HG03066 (cell line): ENCODE measurements around the gene MOB3A.

Source experiments
- ATAC-seq: cut with Tn5 transposase; IDR thresholded peaks from one replicate; pipeline ENCODE4 v1.9.1; 2021; ENCODE audit warnings: low read depth; ENCODE audit not compliant: unreplicated experiment

MOB3A gene

DNA sequence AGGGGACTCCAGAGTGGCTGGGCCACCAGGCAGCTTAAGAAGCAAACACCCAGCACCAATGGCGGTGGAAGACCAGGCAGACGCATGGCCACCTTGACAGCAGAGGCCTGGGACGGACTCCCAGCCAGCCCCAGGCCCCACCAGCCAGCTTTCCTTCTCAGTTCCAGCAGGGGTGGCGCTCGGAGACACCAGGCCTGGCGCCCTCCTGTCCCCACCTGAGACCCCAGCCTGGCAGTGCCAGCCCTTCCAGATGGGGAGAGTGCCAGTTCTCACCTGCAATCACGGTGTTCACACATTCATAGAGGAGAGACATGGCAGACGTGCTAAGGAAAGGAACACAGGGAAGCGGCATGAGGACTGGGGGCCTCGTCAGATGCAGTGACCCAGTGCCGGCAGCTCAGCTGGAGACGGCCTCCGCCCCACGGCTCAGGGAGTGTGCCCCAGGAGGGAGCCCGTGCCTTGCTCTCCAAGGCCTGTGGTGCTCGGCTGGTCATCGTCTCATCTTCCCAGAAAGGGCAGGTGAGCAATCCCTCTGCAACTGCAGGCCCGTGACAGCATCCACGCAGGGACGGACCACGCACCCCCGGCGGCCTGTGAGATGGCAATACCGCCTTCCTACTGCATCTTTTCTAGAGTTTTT is 30.9 kb upstream of the MOB3A start:
- ATAC-seq: no peak

- ATAC-seq: no peak
These were observed 27.7 kb upstream of the MOB3A start for GRCh38 chr19:2123682-2124387.

- no peak for ATAC-seq
These were observed 26.9 kb upstream of the MOB3A start for GRCh38 chr19:2122982-2123381.

DNA sequence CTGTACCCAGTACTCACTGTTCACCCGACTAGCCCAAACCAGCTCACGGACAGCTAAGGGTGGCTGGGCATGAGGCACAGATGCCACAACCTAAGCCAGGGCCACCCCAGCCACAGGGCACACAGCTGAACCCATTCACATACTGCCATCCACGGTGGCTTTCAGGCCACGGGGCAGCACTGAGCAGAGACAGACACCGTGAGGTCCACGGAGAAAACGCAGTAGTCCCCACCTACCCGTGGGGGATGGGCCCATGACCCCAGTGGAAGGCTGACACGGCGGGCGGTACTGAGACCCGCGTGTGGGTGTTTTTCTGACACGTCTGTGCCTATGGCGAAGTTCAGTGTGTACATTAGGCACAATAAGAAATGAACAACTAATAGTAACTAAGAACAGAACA is 26.1 kb upstream of the MOB3A start:
- ATAC-seq: no peak

DNA sequence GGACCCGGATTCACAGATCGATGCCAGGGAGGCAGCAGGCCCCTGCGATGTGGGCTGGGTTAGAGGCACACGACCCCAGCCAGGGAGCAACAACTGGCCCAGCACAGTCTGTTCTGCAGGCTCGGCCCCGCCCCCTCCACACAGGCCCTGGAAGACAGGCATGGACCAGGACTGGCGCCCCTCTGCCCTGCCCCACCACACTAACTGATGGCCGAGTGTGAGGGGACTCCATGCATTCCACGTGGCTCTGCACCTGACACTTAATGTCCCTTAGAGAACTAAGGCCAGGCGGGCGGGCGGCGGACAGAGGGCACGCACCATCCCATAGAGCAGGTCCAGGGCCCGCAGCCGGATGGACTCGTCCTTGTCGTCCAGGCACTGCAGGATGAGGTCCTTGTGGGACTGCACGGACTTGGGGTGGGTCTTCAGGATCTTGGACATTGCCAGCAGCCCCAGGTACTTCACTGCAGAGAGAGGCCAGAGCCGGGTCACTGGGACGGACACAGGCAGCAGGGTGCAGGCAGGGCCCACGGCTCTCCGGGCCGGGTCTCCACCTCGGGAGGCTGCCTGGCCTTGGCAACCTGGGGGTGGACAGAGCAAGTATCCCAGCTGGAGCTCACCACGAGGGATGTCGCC is 25.4 kb upstream of the MOB3A start:
- no peak for ATAC-seq

DNA sequence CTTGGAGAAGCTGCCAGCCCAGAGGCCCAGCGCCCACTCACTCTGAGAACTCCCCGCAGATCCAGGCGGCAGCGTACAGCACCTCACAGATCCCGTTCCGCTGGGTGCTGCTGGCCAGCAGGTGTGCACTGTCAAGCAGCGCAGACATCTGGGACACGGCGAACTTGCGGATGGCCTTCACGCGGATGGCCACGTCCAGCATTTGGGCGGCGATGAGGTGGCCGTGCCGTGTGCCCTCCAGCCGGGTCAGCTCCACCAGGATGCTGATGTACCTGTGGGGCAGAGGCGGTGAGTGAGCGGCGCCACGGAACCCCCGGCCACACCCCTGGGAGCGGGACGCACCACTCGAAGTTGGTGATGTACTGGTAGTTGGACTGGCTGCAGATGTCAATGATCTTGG is 24.7 kb upstream of the MOB3A start:
- ATAC-seq: no peak

GRCh38 chr19:2119921-2120785 is 24.0 kb upstream of the MOB3A start:
- ATAC-seq: no peak

GRCh38 chr19:2118438-2118837 is 22.3 kb upstream of the MOB3A start:
- ATAC-seq: no peak

DNA sequence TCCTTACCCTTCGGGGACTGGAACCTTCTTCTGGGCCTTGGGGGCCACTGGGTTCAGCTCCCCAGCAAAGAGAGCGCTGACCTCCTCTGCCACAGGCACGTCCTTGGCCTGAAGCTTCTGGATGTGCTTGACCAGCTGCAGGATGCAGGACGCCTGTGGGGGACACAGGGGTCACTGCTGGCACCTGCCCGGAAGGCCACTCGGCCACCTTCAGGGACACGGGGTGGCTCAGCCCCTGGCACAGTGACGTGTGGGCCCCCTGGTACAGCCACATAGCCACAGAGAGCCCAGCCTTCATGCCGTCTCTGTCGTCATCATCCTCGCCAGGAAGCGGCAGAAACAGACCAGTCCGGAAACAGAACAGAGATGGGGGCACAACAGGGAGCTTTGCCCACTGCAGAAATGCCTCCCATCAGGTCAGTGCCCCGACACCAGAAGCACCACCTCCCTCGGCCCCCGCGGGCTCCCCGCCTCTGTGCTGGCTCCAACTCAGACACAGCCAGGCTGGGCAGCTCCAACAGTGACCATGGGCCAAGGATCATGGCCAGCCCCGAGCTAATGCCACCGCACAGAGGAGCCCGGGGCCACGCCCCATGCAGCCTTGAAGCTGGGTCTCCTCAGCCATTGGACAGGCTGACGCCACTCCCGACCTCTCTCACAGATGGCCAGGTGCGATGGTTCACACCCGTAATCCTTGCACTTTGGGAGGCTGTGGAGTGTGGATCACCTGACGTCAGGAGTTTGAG is 21.3 kb upstream of the MOB3A start:
- ATAC-seq: no peak

DNA sequence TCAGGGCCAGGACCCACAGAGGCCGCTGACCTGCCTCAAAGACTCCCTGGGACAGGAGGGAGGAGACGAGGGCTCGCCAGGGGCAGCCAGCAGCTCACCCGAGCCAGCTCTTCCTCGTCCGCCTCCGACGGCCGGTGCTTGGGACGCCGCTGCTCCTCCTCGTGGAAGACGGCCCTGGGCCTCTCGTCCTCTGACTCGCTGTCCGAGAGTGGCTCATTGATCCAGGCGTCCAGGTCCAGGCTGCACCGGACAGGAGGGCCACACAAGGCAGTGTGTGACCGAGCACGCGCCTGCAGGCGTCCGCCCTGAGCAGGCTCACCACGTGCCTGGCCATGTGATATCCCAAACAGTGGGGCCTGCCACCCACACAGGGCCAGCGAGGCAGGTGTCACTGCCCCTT is 20.4 kb upstream of the MOB3A start:
- no peak for ATAC-seq

GRCh38 chr19:2115911-2116426 is 19.8 kb upstream of the MOB3A start:
- ATAC-seq: no peak

DNA sequence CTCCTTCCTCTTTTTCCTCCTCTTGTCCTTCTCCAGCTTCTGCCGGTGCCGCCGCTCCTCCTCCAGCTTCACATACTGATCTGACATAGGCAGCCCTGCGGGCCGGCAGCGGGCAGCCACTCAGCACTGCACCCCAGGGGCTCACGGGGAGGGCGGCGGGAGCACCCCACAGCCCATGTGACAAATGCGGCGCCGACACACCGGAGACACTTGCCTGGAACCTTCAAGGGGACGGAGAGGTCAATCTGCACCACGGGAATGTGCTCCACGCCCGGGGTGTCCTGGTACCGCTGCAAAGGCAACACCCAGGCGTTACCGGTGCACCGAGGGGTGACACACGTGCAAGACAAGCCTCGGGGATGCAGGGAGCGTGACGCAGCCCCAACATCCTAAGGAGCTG is 19.2 kb upstream of the MOB3A start:
- ATAC-seq: no peak

DNA sequence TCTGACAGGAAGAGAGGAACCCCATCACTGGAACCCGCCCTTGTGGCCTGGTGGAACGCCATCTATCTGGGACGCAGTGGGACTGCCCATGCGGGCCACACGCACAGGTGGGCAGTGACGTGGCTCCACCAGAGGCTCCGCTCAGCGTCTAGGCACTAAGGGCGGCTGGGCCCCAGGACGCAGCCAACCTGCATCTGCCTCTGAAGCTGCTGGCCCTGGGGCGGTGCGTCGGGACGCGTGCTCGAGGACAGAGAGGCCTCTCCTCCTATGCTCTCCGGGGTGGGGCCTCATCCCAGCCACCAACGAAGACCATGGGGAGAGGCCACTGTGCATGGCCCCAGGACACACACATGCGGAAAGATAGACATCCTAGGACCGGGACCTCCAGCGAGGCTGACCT is 18.7 kb upstream of the MOB3A start:
- no peak for ATAC-seq

DNA sequence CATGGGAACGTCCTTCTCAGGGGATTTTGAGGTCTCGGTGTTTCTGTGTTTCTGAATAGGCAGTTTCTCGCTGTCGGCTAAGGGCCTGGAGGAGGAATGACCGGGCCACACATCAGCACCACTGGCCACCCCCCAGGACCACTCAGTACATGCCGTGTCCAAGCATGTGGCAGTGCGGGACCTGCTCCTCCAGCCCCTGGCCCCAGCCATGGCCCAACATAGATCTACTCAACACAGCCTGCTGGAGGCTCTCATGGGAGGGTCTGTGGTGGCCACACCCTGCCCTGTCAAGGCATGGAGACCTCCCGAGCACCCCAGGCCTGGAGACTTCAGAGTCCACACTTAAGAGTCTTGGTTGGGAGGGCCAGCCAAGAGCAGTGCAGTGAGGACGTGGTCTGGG is 18.1 kb upstream of the MOB3A start:
- no peak for ATAC-seq

GRCh38 chr19:2113439-2114211 is 17.5 kb upstream of the MOB3A start:
- ATAC-seq: no peak

DNA sequence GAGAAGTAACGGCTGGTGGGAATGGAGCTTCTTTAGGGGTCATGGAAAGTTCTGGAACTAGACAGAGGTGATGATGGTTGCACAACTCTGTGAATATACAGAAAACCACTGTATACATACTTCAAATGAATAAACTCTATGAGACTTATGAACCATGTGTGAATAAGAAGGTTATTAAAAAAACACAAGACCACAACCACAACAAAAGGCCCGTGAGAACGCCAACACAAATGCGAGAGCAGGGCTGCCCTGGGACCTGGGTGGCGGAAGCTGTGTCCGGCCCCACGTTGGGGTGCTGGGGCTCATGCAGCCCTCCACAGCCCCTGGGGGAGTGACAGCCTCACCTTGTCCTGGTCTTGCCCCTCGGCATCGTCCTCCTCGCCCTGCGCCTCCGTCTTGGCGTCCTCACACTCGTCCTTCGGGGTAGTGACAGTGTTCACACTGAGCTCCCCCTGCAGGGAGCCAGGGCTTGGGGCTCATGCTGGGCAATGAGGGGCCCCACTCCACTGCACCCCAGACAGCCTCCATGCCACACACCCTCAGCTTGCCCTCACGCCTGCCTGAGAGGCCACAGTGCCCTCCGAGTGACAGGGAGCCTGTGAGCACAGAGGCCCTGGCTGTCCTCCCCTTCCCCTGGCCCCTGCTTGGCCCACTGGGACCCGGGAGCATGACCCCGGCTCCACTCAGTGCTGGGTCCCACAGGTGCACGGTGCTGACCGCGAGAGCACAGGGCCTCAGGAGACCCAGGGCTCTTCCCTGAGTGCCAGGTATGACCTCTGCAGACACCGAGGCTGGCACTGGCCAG is 16.6 kb upstream of the MOB3A start:
- no peak for ATAC-seq

DNA sequence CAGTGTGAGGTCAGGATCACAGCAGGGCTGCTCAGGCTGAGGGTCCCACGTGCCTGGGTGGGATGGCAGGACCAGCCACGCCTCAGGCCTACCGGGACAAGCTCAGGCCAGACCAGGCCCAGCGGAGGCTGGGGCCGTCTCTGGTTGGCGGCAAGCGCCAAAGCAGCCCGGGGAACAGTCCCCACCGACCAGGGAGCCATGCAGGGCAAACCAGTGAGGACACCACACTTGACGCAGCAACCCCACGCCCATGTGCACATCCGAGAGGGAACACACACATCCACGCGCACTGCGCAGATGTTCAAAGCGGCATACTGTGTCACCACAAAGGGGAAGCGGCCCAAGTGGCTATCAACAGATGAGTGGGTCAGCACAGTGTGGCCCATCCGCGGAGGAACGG is 15.8 kb upstream of the MOB3A start:
- no peak for ATAC-seq

DNA sequence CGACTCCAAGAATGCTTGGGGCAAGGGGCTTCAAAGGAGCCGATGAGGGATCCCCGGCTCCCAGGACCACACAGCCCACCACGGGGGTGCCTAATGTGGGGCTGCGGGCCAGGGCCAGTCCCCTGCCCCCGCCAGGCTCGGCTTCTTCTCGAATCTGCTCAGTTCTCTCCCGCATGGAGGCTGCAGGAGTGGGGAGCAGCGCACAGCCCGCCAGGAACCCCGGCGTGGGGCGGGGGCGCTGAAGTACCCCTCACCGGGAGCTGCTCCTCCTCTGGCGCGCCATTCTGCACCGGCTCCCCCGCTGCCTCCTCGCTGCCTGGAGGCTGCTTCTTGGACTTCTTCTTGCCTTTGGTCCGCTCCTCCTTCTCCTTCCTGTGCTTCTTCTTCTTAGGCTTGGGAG is 15.3 kb upstream of the MOB3A start:
- no peak for ATAC-seq

- ATAC-seq: no peak
These were observed 14.7 kb upstream of the MOB3A start for GRCh38 chr19:2110822-2111221.
